Kidney (tissue), 14 donors: ENCODE measurements around the gene PRAMEF20. TPM values are rescaled to one million over a fixed set of nuclear protein-coding genes. Genes with fewer than 3 reads are reported as not detected.

Source experiments
- DNase-seq, 5 donors: peaks; one replicate each; pipeline ENCODE4 v3.0.0-alpha.2; 2013 to 2020
- FAIRE-seq: peaks from 2 replicates; lab custom pipeline; 2012; peaks lifted over from hg19 to GRCh38; lab: Jason Lieb, UNC
- H3K27ac ChIP-seq, 2 donors: one replicate each; pipeline ENCODE4 v1.7.0; 2013; ENCODE audit warnings: low read depth in 2 of 2, low read length in 2 of 2, inconsistent platforms in 1 of 2
- H3K27me3 ChIP-seq: one replicate; pipeline ENCODE4 v1.7.1; 2013; ENCODE audit warnings: low read length, inconsistent platforms; ENCODE audit not compliant: control insufficient read depth, insufficient read depth
- H3K36me3 ChIP-seq, 3 donors: one replicate each; pipeline versions ENCODE4 v1.7.0 to v1.7.1; 2013; ENCODE audit warnings: low read length in 3 of 3, control low read depth in 1 of 3, inconsistent platforms in 1 of 3; ENCODE audit not compliant: insufficient read depth in 3 of 3, control insufficient read depth in 2 of 3
- H3K4me1 ChIP-seq, 3 donors: one replicate each; pipeline versions ENCODE4 v1.7.0 to v1.7.1; 2013; ENCODE audit warnings: low read length in 3 of 3, inconsistent platforms in 1 of 3, low read depth in 1 of 3; ENCODE audit not compliant: control insufficient read depth in 2 of 3, insufficient read depth in 2 of 3
- H3K4me3 ChIP-seq, 3 donors: one replicate each; pipeline versions ENCODE4 v1.7.0 to v1.8.1; 2013; ENCODE audit warnings: low read length in 3 of 3, control low read depth in 1 of 3, inconsistent platforms in 1 of 3
- H3K9ac ChIP-seq, 3 donors: one replicate each; pipeline versions ENCODE4 v1.7.0 to v1.7.1; 2013; ENCODE audit warnings: low read length in 3 of 3, control low read depth in 1 of 3, inconsistent platforms in 1 of 3
- H3K9me3 ChIP-seq, 3 donors: one replicate each; pipeline versions ENCODE4 v1.7.0 to v1.7.1; 2013; ENCODE audit warnings: low read length in 3 of 3, control low read depth in 1 of 3, inconsistent platforms in 1 of 3; ENCODE audit not compliant: control insufficient read depth in 2 of 3, insufficient read depth in 1 of 3
- intact Hi-C: fragments of 100-400 bp; cut with DNase I; formaldehyde crosslinking; loops from one replicate; pipeline ENCODE4 v1.11.1; 2022
- polyA plus RNA-seq: library from polyadenylated mRNA; stranded (reverse); fragments of 350-450 nt; fragmentation: Illumina TruSeq; extraction: RNeasy Lipid Tissue Mini Kit (QIAGEN cat#74804); gene quantifications from one replicate; pipeline ENCODE4 v1.2.3, GENCODE V29; 2014; ENCODE audit warnings: low read depth, low replicate concordance; ENCODE audit not compliant: insufficient read depth
- total RNA-seq: library from RNA; stranded (reverse); fragmentation: NEBNext Ultra II Directional; extraction: Animal tissue kit (Norgen Biotek cat#: 25700); gene quantifications from one replicate; pipeline ENCODE4 v1.2.1, GENCODE V29; 2021
- TF ChIP-seq, protein P1 (sequence below): IDR thresholded peaks from 3 replicates; pipeline ENCODE4 v1.5.1; 2012; ENCODE audit warnings: mild to moderate bottlenecking, moderate library complexity, borderline replicate concordance; ENCODE audit not compliant: insufficient read depth; ENCODE audit errors: extremely low read depth
- donor health status: control.
- donor health status: control.
- donor health status: control.
- donor health status: control.
- donor health status: control.
- donor health status: DM: yes; HTN: yes; CAD: no.
- donor health status: Normal renal cell carcinoma (clear cell type).

PRAMEF20 gene
- total and polyA plus RNA-seq, 2 donors from 2014 or later: not detected

DNA sequence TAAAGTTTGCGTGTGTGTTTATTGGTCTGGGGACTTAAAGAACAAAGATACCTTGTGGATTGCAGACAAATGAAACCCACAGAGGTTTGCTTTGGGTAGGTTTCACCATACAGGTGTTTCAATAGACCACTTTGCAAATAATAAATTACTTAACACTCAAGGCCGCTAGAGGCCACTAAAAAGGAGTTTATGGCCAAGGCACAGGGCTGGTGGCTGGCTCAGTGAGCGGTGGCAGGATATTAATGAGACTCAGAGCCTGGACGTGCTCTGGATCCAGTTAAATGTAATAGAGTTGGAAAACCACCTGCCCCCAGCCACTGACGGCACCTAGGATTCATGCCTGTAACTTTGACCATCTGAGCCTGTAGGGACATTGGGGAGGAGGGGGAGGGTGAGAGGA lies 59.1 kb downstream of the PRAMEF20 start:
- no peaks in the 10 kb centered on the region for H3K4me1 ChIP-seq
- FAIRE-seq (no peak), DNase-seq (peak in 4 of 5 donors; percentile 48 to 75 (median 59))
- no peaks in the 10 kb centered on the region for H3K27me3 ChIP-seq
- no peak overlapping the region for H3K4me3 ChIP-seq
- TF ChIP-seq, protein P1, sequence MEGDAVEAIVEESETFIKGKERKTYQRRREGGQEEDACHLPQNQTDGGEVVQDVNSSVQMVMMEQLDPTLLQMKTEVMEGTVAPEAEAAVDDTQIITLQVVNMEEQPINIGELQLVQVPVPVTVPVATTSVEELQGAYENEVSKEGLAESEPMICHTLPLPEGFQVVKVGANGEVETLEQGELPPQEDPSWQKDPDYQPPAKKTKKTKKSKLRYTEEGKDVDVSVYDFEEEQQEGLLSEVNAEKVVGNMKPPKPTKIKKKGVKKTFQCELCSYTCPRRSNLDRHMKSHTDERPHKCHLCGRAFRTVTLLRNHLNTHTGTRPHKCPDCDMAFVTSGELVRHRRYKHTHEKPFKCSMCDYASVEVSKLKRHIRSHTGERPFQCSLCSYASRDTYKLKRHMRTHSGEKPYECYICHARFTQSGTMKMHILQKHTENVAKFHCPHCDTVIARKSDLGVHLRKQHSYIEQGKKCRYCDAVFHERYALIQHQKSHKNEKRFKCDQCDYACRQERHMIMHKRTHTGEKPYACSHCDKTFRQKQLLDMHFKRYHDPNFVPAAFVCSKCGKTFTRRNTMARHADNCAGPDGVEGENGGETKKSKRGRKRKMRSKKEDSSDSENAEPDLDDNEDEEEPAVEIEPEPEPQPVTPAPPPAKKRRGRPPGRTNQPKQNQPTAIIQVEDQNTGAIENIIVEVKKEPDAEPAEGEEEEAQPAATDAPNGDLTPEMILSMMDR: no peak
- intact Hi-C loops: no loop called here
- no peak overlapping the region for H3K27ac ChIP-seq
- no peak overlapping the region for H3K9ac ChIP-seq
- H3K36me3 ChIP-seq: no peaks in the 10 kb centered on the region
- no peaks in the 10 kb centered on the region for H3K9me3 ChIP-seq

Other genes with a start within 250 kb of the PRAMEF20 start
- not detected for gene HNRNPCL4, start 244.8 kb upstream of the PRAMEF20 start, total RNA-seq
- not detected for gene HNRNPCL4, start 244.8 kb upstream of the PRAMEF20 start, polyA plus RNA-seq
- not detected for gene PRAMEF9, start 238.6 kb upstream of the PRAMEF20 start, total RNA-seq
- gene PRAMEF9, start 238.6 kb upstream of the PRAMEF20 start, polyA plus RNA-seq: not detected
- gene PRAMEF13, start 209.0 kb upstream of the PRAMEF20 start, total RNA-seq: not detected
- gene PRAMEF13, start 209.0 kb upstream of the PRAMEF20 start, polyA plus RNA-seq: not detected
- not detected for gene PRAMEF18, start 184.3 kb upstream of the PRAMEF20 start, total RNA-seq
- not detected for gene PRAMEF18, start 184.3 kb upstream of the PRAMEF20 start, polyA plus RNA-seq
- gene PRAMEF5, start 156.3 kb upstream of the PRAMEF20 start, total RNA-seq: not detected
- not detected for gene PRAMEF5, start 156.3 kb upstream of the PRAMEF20 start, polyA plus RNA-seq
- gene PRAMEF8, start 125.3 kb upstream of the PRAMEF20 start, total RNA-seq: not detected
- gene PRAMEF8, start 125.3 kb upstream of the PRAMEF20 start, polyA plus RNA-seq: not detected
- not detected for gene PRAMEF33, start 106.9 kb upstream of the PRAMEF20 start, total RNA-seq
- gene PRAMEF33, start 106.9 kb upstream of the PRAMEF20 start, polyA plus RNA-seq: not detected
- not detected for gene PRAMEF15, start 94.9 kb upstream of the PRAMEF20 start, total RNA-seq
- not detected for gene PRAMEF15, start 94.9 kb upstream of the PRAMEF20 start, polyA plus RNA-seq
- gene PRAMEF14, start 63.3 kb upstream of the PRAMEF20 start, total RNA-seq: not detected
- gene PRAMEF14, start 63.3 kb upstream of the PRAMEF20 start, polyA plus RNA-seq: not detected
- not detected for gene PRAMEF19, start 38.5 kb upstream of the PRAMEF20 start, total RNA-seq
- gene PRAMEF19, start 38.5 kb upstream of the PRAMEF20 start, polyA plus RNA-seq: not detected
- not detected for gene PRAMEF17, start 20.8 kb upstream of the PRAMEF20 start, total RNA-seq
- not detected for gene PRAMEF17, start 20.8 kb upstream of the PRAMEF20 start, polyA plus RNA-seq
- gene LRRC38, start 103.6 kb downstream of the PRAMEF20 start, total RNA-seq: not detected
- gene LRRC38, start 103.6 kb downstream of the PRAMEF20 start, polyA plus RNA-seq: not detected
- 4.6 TPM for gene PDPN, start 173.4 kb downstream of the PRAMEF20 start, total RNA-seq
- 7.4 TPM for gene PDPN, start 173.4 kb downstream of the PRAMEF20 start, polyA plus RNA-seq